OCI-LY3 (cell line): ENCODE measurements around the gene FHL2.

Experiments used
- H2AFZ ChIP-seq: fragments of 200-600, 300-600 bp; shearing (Covaris generic); 2 replicates; pipeline ENCODE4 v1.6.0; 2014; ENCODE audit warnings: antibody characterized with exemption, low read depth, low read length
- H3K27ac ChIP-seq: fragments of 200-600, 300-600 bp; sonication (generic); 2 replicates; pipeline ENCODE4 v1.5.1; 2014; ENCODE audit warnings: mild to moderate bottlenecking, low read length, moderate library complexity, mixed read lengths
- H3K27me3 ChIP-seq: fragments of 200-600, 300-600 bp; sonication (generic); 2 replicates; pipeline ENCODE4 v1.6.1; 2014; ENCODE audit warnings: low read depth, low read length, mixed read lengths
- H3K36me3 ChIP-seq: fragments of 200-600, 300-600 bp; sonication (generic); replicated peaks from 2 replicates; pipeline ENCODE3; 2014; ENCODE audit warnings: low read depth, low read length, mixed read lengths
- H3K4me1 ChIP-seq: fragments of 300-600, 200-600 bp; sonication (generic); 2 replicates; pipeline ENCODE4 v1.6.1; 2014; ENCODE audit warnings: low read length, mixed read lengths
- H3K4me2 ChIP-seq: fragments of 200-600, 300-600 bp; sonication (generic); 2 replicates; pipeline ENCODE4 v1.6.1; 2014; ENCODE audit warnings: low read length, mixed read lengths
- H3K4me3 ChIP-seq: fragments of 300-600, 200-600 bp; sonication (generic); 2 replicates; pipeline ENCODE4 v1.5.1; 2014; ENCODE audit warnings: antibody characterized with exemption, mild to moderate bottlenecking, low read length, moderate library complexity
- H3K79me2 ChIP-seq: fragments of 300-600, 200-600 bp; shearing (Covaris generic); 2 replicates; pipeline ENCODE4 v1.6.1; 2014; ENCODE audit warnings: mild to moderate bottlenecking, low read length, mixed read lengths
- H3K9ac ChIP-seq: fragments of 300-600, 200-600 bp; shearing (Covaris generic); 2 replicates; pipeline ENCODE4 v1.6.0; 2014; ENCODE audit warnings: mild to moderate bottlenecking, low read length, moderate library complexity
- H3K9me3 ChIP-seq: fragments of 200-600, 300-600 bp; shearing (Covaris generic); 2 replicates; pipeline ENCODE4 v1.6.1; 2014; ENCODE audit warnings: low read length, mixed read lengths; ENCODE audit not compliant: insufficient read depth
- H4K20me1 ChIP-seq: fragments of 200-600, 300-600 bp; sonication (generic); 2 replicates; pipeline ENCODE4 v1.6.1; 2016; ENCODE audit warnings: low read length, mixed read lengths; ENCODE audit not compliant: insufficient read depth
- CTCF ChIP-seq: fragments of 200-600, 300-600 bp; sonication (generic); IDR thresholded peaks from 2 replicates; pipeline ENCODE4 v1.5.1; 2014; ENCODE audit warnings: antibody characterized with exemption, low read length, low read depth
- EZH2phosphoT487 ChIP-seq: fragments of 200-600 bp; shearing (Covaris generic); IDR thresholded peaks from 2 replicates; pipeline ENCODE4 v1.6.1; 2018; ENCODE audit warnings: antibody characterized with exemption, mixed run types, low read depth

FHL2 gene

DNA sequence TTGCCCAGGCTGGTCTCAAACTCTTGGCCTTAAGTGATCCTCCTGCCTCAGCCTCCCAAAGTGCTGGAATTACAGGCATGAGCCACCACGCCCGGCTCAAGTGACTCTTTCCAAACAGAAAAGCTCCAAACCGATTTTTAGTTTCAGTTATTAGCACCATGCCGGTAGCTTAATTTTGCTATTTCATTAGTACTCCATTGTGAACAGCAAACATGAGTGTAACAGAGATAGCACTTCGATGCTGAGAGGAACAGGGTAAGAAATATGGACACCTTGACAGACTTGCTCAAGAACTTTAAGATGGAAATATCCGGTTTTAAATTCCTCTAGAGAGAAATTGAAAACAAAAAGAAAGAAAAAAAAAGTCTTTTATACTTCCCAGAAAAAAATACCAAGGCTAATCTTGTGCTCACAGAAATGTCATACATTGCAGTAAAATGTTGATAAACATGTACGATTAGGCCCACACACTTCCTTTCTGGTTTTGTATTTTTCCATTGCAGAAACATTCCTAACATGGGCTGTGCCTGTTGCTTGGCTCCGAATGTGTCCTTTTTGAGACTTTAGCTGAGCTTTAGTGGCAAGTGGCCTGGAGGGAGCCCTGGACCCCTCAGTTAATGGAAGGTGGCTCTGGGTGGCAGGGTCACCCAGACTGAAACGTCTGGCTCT, 18.3 kb downstream of the FHL2 start:
- Histone ChIP-seq H3K36me3 (no peaks in the 10 kb centered on the region), H4K20me1 (no peaks in the 10 kb centered on the region), H2AFZ (no peak overlapping the region), H3K4me2 (no peak overlapping the region), H3K4me1 (peaks cover 8% of the 10 kb centered on the region), H3K9me3 (no peaks in the 10 kb centered on the region), H3K79me2 (no peaks in the 10 kb centered on the region), H3K27me3 (peaks cover 5% of the 10 kb centered on the region; the same call in 1 of the 2 replicates), H3K27ac (no peak overlapping the region), H3K9ac (no peak overlapping the region), H3K4me3 (no peak overlapping the region)
- TF ChIP-seq CTCF: no peak
- TF ChIP-seq EZH2phosphoT487: no peak

DNA sequence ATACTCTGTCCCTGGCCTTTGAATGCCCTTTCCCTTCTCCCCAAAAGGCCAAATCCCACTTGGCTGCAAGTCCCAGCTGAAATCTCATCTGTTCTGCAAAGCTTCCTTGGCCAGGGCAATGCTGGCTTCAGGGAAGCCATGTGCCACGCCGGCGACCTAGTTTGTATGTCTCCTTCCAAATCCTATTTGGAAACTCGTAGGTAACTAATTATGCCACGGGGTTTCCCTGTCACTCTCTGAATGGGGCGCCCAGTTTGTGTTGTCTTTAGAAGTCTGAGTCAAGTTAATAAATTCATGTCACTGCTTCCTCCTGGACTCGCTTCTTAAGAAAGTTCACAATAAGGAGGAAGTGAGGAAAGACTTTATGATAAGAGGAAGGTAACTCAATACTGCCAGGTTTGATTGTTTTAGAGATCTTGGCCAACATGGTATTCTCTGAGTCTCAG, 19.1 kb downstream of the FHL2 start:
- Histone ChIP-seq H3K4me1 (peaks cover 8% of the 10 kb centered on the region), H3K9me3 (no peaks in the 10 kb centered on the region), H2AFZ (no peak overlapping the region), H3K27me3 (peaks cover 5% of the 10 kb centered on the region; the same call in 1 of the 2 replicates), H3K79me2 (no peaks in the 10 kb centered on the region), H3K4me2 (no peak overlapping the region), H4K20me1 (no peaks in the 10 kb centered on the region), H3K4me3 (no peak overlapping the region), H3K9ac (no peak overlapping the region), H3K27ac (no peak overlapping the region), H3K36me3 (no peaks in the 10 kb centered on the region)
- TF ChIP-seq CTCF: no peak
- no peak for TF ChIP-seq EZH2phosphoT487

DNA sequence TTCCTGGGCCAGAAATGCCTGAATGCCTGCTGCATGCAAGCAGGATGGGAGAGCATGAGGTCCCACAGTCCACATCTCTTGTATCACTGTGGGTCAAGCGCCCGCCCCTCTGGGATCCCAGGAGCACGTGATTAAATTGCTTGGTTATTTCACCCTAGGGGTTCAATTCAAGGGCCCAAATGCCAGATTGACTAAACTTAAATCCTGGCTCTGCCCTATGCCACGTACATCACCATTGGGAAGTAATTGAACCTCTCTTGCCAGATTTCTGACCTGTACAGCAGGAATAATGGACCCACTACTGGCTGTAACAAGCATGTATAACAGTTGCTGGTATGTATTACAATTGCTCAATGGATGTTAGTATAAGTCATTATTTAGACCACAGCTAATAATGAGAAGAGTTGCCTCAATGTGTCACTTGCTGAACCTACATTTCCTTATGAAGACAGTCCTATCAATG, 19.9 kb downstream of the FHL2 start:
- Histone ChIP-seq H3K4me3 (no peak overlapping the region), H3K9me3 (no peaks in the 10 kb centered on the region), H3K27me3 (peaks cover 5% of the 10 kb centered on the region; the same call in 1 of the 2 replicates), H3K4me2 (no peak overlapping the region), H3K27ac (no peak overlapping the region), H2AFZ (no peak overlapping the region), H3K36me3 (no peaks in the 10 kb centered on the region), H3K9ac (no peak overlapping the region), H4K20me1 (no peaks in the 10 kb centered on the region), H3K4me1 (peaks cover 8% of the 10 kb centered on the region), H3K79me2 (no peaks in the 10 kb centered on the region)
- TF ChIP-seq EZH2phosphoT487 (no peak), CTCF (no peak)

- Histone ChIP-seq H3K9me3 (no peaks in the 10 kb centered on the region), H3K4me1 (peaks cover 8% of the 10 kb centered on the region), H4K20me1 (no peaks in the 10 kb centered on the region), H3K27ac (no peak overlapping the region), H3K79me2 (no peaks in the 10 kb centered on the region), H3K27me3 (peaks cover 5% of the 10 kb centered on the region; the same call in 1 of the 2 replicates), H3K9ac (no peak overlapping the region), H2AFZ (no peak overlapping the region), H3K36me3 (no peaks in the 10 kb centered on the region), H3K4me3 (no peak overlapping the region), H3K4me2 (no peak overlapping the region)
- no peak for TF ChIP-seq EZH2phosphoT487
- TF ChIP-seq CTCF: no peak
These were observed 20.5 kb downstream of the FHL2 start for GRCh38 chr2:105378276-105378840.
